HuH-7.5 (cell line): Measurements from ENCODE around the gene COMT.

ENCODE experiments used
- DNase-seq: peaks from one replicate; pipeline ENCODE4 v3.0.0; 2011; ENCODE audit warnings: low spot score

The COMT gene

DNA sequence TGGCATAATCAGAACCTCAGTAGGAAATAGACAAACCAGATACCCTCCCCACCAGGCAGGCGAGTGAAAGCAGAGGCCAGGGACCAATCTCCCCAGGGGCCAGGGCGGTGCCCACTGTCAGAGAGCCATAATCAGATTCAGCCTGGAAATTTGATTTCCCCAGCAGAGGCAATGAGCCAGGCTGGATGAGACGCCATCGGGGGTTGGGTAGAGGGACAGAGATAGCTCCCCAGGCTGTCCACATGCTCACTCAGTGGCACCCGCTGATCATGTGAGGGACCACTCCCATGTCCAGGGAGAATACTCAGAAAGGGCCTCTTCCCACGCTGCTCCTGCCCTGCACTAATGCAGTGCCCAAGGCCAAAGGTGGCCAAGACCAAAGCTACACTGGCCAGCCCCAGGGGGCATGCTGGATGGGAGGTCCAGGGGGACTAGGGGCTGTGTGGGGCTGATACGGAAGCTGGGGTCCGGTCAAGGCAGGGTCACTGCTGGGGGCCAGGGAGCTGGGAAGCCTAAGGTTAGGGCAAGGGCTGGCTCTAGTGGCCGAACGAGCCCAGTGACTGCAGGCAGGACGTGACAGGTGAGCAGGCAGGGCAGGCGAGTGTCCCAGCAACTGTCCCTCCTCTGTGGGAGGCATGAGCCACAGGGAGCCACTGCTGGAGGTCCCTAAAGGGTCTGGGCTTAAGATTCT, 55.3 kb downstream of the COMT start:
- DNase-seq = no peak

DNA sequence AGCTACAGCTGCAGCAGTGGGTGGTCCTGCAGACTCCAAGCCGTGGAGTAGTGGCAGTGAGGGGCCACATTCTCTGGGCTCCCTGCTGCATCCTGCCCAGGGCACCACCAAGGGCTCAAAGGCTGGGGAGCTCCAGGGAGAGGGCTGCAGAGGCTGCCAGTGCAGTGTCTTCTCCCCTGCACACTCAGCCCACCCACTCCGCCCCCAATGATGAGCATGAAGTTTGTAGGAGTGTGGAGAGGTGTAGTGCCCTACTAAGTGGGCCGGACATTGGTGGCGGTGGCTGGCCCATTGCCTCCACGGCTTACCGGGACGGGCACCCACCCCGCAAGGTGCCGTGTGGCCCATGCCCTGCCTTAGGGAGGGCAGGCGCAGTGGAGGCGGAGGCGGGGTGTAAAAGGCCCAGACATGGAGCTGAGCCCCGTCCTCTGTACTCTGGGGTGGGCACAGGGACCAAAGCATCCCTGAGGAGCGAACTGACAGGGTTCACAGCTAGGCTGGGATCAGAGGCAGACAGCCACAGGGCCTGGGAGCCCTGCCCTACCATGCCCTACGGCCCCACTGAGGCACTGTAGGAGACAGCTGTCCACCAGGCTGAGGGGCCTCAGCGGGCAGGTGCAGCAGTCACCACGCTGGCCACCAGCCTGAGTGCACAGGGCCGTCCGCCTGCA, 56.1 kb downstream of the COMT start:
- no peak for DNase-seq

- DNase-seq = no peak
Measured at GRCh38 chr22:19998232-19998951, 56.8 kb downstream of the COMT start.

DNA sequence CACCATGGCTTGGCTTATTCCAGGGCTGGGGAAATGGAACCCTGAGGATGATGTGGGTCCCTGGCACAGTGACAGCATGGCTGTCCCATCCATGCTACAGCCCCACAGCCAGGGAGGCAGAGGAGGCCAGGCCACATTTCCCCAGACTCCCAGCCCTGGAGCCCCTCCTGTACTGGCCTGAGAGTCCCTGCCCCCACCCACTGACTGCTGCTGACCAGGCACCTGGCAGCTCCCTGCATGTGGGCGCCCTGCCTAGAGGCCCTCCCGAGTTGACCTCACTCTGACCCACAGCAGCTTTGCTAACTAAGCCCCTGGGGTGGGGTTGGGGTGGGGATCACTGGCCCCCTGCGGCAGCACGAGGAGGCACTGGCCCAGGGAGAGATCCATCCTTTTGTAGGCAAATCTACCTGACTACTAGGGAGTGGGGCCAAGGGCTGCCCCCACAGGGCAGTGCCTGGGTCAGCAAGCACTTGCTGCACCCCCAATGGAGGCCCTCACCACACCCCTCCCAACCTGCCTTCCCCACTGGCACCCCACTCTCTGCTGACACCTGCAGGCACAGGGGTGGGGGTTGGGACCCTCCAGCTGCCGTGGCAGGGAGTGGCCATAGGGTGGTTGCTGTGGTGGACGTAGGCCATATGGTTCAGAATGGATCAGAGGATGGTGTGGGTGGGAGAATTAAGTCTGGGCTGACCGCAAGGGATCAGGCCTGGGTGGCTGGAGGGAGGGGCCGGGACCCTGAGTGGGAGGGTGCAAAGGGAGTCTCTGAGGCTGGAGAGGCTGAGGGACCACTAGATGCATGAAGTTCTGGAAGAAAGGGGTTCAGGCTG, 57.6 kb downstream of the COMT start:
- DNase-seq = no peak

- DNase-seq = no peak
Measured at GRCh38 chr22:20000246-20001081, 58.9 kb downstream of the COMT start.

GRCh38 chr22:20001082-20001638, 59.6 kb downstream of the COMT start:
- no peak for DNase-seq

DNA sequence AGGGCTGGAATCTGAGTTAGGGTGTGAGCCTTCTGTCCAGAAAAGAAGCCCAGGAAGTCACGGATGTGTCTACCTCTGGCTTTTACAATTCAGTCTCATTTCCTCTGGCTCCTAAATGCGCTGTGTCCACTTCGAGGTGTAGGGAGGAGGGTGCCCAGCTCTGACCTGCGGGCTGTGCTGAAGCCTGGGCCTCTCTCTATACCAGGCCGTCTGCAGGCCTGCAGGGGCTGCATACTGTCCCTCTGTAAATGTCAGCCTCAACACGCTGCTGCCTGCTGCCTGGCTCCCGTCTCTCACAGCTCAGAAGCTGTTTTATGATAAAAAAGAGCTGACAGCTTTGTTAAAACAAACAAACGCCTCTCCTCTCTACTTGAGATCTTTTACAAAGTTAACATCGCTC, 60.6 kb downstream of the COMT start:
- no peak for DNase-seq

DNA sequence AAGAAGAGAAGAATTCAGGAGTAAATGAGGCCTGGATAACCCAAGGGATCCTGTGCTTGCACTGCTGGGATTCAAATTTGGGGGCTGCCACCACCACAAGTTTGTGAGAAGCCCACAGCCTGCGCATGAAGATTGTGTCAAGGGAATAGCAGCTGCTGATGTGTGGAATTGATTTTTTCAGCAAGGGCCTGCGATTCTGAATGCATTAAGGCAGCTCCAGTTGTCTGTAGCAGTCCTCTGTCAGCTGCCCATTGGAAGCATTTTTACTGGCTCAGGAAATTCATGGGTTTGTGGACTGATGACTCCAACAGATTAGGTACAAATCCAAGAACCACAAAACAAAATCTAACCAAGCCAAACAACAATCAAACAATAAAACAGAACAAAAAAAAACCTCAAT, 61.1 kb downstream of the COMT start:
- no peak for DNase-seq

DNA sequence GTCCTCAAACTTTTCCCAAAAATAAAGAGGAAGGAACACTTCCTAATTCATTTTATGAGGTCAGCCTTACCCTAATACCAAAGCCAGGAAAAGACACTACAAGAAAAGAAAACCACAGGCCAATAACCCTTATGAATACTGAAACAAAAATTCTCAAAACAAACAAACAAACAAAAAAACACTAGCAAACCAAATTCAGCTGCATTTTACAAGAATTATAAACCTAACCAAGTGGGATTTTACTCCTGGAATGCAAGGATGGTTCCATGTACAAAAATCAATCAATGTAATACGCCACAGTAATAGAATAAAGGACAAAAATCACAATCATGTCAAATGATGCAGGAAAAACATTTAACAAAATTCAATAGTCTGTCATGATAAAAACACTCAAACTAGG, 61.7 kb downstream of the COMT start:
- DNase-seq = no peak

DNA sequence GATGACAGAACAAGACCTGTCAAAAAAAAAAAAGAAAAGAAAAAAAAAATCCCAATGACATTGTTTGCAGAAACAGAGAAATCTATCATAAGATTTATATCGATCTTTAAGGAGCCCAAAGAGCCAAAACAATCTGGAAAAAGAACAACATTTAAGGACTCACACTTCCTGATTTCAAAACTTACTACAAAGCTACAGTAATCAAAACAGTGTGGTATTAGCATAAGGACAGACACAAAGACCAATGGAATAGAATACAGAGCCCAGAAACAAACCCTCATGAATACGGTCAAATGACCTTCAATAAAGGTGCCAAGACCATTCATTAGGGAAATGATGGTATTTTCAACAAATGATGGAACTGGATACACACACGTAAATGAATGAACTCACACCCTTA, 62.9 kb downstream of the COMT start:
- no peak for DNase-seq

- no peak for DNase-seq
Measured at GRCh38 chr22:20008221-20008995, 66.8 kb downstream of the COMT start.

- DNase-seq = no peak
Measured at GRCh38 chr22:20009018-20009491, 67.5 kb downstream of the COMT start.

- DNase-seq = no peak
Measured at GRCh38 chr22:20009582-20010306, 68.2 kb downstream of the COMT start.

GRCh38 chr22:20010307-20011122, 68.9 kb downstream of the COMT start:
- no peak for DNase-seq

DNA sequence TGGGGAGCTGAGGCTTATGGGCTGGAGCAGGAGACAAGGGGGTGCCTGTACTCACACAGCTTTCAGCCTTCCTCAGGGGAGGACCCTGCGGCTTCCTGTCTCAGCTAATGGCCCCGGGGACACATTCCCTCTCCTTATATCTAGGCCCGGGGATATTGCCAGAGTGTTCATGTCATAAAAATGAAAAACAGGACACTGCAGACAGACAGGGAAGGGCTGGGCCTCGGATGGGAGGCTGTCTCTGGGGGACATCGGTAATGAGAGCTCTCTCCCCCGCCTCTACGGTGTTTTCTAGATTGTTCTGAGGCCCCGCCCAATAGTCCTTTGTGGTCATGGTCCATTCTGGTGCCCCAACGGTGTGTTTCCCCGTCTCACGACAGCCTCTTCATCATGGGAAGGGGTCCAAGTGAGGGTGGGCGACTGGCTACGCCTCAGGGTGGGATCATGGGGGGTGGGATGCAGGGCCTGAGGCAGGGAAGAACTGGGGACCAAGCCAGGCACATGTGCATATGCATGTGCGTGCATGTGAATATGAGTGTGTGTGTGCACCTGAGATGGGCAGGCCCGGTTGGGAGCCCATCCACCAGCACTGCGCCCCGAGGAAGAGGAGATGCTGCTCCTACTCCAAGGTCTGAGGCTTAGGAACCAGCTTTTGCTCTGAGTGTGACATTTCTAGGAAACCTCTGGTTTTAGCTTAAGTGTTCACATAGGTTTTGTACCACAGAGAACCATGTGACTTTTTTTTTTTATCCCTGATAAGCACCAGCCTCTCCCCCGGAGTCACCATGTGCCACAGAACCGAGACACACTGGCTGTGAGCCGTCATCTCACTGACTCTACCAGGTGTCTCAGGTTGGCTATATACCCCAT, 69.8 kb downstream of the COMT start:
- no peak for DNase-seq

DNA sequence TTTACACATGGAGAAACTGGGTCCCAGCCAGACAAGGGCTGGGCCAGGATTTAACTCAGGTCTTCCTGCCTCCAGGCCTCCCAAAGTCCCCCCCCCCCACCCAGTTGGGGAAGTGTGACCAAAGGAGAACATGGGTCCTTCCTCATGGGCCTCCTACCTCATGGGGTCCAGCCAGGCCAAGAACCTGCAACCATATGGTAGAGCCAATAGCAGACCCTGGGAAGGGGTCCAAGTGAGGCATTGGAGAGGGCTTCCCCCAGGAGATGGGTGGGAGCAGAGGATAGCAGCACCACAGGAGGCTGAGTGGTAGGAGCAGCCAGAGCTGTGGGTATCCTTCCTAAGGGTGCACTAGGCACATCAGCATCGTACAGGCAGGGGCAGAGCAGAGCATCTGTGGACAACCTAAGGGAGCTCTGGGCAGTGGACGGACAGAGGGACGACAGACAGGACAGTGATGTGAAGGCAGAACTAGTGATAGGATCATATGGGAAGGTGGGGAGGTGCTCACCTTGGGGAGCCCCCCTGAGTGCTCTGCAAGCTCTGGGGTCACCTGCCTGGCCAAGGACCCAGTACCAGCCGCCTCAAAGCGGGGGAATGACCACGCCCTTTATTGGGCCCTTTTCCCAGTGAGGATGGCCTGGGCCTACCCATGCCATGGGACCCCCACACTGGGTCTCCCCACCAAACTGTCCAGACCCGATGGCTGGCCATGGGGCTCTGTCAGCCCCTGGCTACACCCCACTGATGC, 70.6 kb downstream of the COMT start:
- DNase-seq = no peak
